Measurements from ENCODE around the gene DICER1.
"Not testable (repeated sequence)": the region's sequence is repeated elsewhere in the genome, so short reads cannot be mapped to it uniquely, and the experiment has no call there.

DICER1 gene, protein sequence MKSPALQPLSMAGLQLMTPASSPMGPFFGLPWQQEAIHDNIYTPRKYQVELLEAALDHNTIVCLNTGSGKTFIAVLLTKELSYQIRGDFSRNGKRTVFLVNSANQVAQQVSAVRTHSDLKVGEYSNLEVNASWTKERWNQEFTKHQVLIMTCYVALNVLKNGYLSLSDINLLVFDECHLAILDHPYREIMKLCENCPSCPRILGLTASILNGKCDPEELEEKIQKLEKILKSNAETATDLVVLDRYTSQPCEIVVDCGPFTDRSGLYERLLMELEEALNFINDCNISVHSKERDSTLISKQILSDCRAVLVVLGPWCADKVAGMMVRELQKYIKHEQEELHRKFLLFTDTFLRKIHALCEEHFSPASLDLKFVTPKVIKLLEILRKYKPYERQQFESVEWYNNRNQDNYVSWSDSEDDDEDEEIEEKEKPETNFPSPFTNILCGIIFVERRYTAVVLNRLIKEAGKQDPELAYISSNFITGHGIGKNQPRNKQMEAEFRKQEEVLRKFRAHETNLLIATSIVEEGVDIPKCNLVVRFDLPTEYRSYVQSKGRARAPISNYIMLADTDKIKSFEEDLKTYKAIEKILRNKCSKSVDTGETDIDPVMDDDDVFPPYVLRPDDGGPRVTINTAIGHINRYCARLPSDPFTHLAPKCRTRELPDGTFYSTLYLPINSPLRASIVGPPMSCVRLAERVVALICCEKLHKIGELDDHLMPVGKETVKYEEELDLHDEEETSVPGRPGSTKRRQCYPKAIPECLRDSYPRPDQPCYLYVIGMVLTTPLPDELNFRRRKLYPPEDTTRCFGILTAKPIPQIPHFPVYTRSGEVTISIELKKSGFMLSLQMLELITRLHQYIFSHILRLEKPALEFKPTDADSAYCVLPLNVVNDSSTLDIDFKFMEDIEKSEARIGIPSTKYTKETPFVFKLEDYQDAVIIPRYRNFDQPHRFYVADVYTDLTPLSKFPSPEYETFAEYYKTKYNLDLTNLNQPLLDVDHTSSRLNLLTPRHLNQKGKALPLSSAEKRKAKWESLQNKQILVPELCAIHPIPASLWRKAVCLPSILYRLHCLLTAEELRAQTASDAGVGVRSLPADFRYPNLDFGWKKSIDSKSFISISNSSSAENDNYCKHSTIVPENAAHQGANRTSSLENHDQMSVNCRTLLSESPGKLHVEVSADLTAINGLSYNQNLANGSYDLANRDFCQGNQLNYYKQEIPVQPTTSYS (N-terminal part only)

DNA sequence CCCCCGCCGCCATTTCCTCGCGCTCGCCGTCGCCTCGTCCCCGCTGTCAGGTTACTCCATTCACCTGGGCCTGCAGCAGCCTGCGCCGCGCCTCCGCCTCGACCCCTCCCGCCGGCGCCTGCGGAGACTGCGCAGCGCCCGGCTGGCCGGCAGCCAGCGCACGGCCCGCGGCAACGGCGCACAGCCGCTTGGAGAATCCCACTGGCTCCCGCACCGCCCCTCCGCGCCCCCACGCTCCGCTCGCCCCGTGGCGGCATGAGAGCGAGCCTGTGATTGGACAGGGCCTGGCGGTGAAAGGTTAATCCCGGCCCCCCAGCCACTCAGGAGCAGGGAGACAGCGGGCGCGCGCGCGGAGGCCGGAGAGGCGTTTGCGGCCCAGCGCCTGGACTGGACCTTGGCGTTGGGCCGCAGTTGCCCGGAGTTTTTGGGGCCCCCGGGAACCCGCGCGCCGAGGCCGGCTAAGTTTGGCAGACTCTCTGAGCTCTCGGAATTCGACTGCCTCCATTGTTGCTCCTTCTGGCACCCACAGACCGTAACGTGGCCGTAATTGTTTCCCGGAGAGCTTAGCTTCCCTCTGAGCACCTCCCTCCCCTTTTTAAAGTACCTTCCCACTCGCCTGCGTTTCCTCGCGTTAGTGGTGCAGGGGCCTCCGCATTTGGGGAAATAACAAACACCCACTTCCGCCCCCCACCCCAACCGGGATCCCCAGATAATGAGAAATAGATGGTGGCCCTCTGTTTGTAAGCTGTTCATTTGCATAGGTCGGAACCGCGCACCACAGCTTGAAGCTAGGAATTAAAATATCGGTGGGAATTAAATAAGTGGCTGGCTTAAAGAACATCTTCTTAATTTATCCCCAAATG, at the start of gene DICER1:
Gene DICER1, minus strand, starts transcription at position 203 of the 863 bp plus-strand sequence. CDS start 24,071 bp downstream, outside the sequence.
- peak; percentile 91 for DNase-seq (ENCODE audit: low read depth, low spot score)

DNA sequence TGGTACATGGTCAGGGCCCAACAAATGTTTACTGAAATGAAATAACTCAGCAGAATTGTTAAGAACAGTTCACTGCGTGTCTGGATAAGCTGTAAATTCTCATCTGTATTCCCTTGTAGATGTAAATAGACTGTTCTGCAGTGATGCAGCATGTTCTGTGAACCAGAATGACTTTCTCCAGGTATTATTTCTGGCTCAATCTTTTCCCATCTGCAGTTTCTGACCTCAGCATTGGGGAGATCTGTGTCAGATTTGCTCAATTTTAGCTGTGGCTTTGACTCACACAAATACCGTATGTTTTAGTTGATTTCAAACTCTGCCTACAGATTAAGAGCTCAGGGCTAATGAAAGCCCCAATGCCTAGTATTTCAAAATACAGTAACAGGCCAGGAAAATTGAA, 49.2 kb upstream of the DICER1 start:
- DNase-seq (ENCODE audit: low read depth, low spot score): no peak

DNA sequence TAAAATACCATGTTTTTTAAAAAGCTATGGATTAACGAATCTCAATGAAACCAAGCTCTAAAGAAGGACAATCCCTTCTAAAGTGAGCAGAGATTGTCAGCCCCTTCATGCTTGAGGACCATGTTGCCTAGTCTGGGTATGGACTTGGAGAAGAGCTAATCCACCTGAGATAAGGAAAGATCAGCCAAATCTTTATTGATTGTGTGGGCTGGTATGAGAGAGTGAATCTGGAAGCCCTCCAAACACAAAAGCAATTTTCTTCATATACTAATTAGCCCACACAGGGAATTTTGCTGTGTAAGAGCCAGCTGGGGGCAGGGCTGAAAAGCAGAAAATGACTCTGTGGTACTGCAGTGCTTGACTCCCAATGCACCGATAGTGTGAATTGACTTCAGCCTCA, 47.4 kb upstream of the DICER1 start:
- no peak for DNase-seq (ENCODE audit: low read depth, low spot score)

DNA sequence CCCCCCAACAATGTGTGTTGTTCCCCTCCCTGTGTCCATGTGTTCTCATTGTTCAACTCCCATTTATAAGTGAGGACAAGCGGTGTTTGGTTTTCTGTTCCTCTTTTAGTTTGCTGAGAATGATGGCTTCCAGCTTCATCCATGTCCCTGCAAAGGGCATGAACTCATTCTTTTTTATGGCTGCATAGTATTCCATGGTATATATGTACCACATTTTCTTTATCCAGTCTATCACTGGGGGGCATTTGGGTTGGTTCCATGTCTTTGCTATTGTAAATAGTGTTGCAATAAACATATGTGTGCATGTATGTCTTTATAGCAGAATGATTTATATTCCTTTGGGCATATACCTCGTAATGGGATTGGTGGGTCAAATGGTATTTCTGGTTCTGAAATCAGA, 44.4 kb upstream of the DICER1 start:
- not testable (repeated sequence) for DNase-seq (ENCODE audit: low read depth, low spot score)

GRCh38 chr14:95200404-95200803, 43.1 kb upstream of the DICER1 start:
- DNase-seq (ENCODE audit: low read depth, low spot score): no peak

- no peak for DNase-seq (ENCODE audit: low read depth, low spot score)
Observed at GRCh38 chr14:95199298-95199983, 42.1 kb upstream of the DICER1 start.

GRCh38 chr14:95198320-95198719, 41.0 kb upstream of the DICER1 start:
- no peak for DNase-seq (ENCODE audit: low read depth, low spot score)

DNA sequence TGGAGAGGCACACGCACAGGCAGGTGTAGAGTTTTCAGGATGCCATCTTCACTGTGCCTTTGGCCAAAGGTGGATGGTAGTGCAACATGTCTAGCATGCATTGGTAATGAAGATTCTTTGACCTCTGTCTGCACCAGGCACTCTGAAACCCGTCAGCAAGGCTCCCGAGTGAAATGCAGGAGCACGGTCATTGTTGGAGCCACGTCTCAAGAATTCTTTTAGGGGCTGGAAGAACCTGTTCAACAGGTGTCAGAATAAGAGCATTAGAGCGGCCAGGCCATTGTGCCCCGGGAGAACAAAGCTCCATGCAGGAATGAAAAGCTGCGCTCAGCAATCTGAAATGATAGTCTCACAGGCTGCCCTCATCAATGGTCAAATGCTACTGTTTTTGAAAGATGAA, 40.2 kb upstream of the DICER1 start:
- no peak for DNase-seq (ENCODE audit: low read depth, low spot score)

DNA sequence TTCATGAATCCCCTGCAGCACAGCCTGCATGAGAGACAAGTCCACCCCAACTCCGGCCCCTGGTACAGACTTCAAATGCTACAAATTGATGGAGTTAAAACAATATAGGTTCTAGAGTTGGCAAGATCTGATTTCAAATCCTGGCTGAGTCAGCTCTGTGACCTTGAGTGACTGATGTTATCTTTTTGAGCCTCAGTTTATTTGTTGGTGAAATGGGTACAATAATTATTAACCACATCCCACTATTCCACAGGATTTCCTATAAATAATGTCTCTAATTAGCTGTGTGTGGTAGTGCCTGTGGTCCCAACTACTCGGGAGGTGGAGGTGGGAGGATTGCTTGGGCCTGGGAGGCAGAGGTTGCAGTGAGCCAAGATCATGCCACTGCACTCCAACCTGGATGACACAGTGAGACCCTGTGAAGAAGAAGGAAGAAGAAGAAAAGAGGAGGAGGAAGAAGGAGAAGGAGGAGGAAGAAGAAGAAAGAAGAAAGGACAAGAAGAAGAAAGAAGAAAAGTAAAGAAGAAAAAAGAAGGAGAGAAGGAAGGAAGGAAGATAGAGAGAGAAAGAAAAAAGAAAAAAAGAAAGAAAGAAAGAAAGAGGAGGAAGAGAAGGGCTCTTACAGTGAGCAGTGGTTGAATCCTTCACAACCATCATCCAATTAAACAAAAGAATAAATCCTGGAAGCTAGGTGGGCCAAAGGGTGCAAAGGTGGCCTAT, 39.7 kb upstream of the DICER1 start:
- no peak for DNase-seq (ENCODE audit: low read depth, low spot score)

DNA sequence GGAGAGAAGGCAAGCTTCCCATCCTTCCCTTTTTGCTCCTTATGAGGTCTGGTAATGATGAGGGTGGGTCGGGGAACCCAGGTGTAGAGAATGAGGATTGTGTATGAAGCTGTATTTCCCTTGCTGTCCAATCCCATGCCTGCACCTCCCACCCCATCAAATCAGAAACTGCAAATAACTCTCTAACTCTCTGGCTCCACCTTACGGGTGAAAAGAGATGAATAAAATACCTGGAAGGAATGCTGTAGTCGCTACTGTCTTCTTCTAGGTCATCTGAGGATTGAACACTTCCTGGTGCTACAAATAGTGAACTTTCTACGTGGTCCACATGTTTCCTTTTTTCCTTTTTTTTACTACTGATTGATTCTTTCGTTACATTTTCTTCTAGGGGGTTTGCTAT, 38.9 kb upstream of the DICER1 start:
- no peak for DNase-seq (ENCODE audit: low read depth, low spot score)

DNA sequence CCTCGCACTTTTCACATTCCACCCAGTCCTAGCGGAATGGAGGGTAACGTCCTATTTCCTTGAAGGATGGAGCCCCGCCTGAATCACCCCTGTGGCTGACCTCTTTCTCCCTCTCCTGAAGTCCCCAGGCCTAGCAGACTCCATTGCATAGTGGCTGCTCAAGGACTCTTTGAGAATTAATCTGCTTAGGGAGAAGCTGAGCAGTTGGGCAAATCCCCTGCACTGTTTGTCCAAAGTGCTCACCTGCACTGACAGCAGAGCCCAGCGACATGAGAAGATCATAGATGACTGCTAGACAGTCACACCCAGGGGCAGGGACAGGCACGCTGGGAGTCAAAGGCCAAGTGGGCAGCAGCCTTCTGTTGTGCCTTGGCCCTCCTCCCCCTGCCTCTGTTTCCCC, 37.7 kb upstream of the DICER1 start:
- DNase-seq (ENCODE audit: low read depth, low spot score): no peak

- no peak for DNase-seq (ENCODE audit: low read depth, low spot score)
Observed at GRCh38 chr14:95193081-95193480, 35.8 kb upstream of the DICER1 start.

DNA sequence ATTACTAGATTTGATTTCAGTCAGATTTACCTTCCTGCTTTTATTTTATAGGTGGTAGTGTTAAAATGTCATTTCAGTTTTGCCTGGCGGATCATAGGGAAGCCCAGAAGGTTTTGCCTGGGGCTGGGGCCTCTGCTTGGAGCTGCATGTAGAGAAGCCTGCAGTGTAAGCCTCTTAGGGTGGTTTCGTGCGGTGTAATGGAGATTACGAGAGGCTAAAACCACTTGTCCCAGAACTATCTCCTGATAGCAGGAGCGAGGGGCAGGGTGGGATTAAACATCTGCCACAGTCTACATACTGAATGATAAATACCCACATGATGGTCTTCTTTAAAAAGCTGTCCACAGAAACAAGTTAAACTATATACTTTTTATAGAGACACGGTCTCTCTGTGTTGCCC, 35.0 kb upstream of the DICER1 start:
- DNase-seq (ENCODE audit: low read depth, low spot score): no peak

GRCh38 chr14:95191445-95192199, 34.3 kb upstream of the DICER1 start:
- DNase-seq (ENCODE audit: low read depth, low spot score): no peak

DNA sequence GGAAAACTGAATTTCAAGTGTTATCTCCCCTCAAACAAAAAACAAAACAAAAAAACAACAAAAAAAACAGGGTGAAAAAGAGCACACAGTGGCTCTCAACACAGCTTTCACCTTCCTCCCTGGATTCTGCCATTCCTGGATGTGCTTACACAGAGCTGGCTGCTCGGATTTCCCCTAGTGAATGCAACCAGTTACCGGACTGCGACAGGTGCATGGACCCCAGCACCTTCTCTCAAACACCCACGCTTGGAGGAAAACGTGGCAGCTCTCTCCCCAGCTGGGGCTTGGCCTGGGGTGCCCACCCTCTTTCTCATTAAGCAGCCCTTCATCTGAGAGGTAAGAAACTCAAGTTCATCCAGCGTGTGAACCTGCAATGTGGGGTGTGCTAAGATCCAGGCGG, 33.5 kb upstream of the DICER1 start:
- no peak for DNase-seq (ENCODE audit: low read depth, low spot score)

DNA sequence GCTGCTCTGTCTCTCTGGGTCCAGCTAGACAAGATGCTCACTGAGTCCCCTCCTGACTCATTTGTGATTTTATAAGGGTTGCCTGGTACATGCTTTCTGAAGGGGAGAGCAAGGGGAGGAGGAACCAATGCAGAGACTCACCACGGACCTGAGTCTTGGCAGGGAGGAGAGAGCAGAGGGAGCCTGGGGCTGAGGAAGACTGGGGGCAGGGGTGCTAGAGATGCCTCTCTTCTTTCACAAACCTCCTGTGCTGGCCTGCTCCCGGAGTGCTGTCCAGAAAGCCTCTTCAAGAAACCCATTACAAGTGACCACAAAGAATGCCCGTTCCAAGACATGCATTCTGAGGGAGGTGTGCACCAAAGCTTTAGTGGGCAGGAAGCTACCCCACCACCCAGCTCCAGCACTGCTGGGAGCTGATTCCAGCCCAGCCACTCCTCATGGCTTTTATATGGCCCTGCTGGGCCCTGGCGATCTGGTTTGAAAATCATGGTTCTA, 33.1 kb upstream of the DICER1 start:
- no peak for DNase-seq (ENCODE audit: low read depth, low spot score)

DNA sequence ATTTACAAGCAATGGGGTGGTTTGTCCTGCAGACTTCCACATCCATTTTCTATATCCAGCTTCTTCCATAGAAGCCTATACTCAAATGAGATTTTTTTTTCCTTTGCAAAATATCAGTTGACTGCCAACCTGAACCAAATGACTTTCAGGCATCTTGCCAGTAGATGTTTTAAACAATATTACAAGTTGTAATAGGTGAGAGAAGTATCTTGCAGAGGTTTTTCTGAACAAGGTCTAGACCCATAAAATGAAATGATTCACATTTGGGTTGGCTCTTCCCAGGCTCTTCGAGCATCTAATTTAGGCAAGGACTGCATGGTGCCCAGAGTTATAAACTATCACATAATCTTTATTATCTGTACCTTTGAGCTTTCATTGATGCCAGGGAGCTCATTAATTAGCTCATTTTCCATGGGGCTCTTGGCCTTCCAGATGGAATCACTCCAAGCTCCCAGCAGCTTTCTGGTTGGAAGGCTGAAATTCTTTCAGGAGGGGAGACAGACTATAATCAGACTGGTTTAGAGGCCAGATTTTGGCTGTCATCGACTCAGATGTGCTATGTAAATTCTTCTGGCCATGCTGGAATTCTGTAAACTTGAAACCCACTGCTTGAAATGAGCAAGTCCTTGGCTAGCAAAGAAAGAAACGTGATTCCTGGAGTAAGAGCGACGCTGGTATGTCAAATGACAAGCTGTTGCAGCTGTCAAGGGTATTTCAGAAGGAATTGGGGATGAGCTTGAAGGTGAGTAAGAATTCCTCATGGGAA, 32.2 kb upstream of the DICER1 start:
- DNase-seq (ENCODE audit: low read depth, low spot score): no peak

- no peak for DNase-seq (ENCODE audit: low read depth, low spot score)
Observed at GRCh38 chr14:95188380-95188779, 31.1 kb upstream of the DICER1 start.
